NK-92 (cell line): ENCODE measurements around the gene CHRND.

Experiments used
- DNase-seq: peaks from one replicate; lab custom pipeline; 2025; ENCODE audit not compliant: unreplicated experiment; lab: John Stamatoyannopoulos, UW

The CHRND gene

GRCh38 chr2:232502911-232503808 is 22.8 kb upstream of the CHRND start:
- DNase-seq: no peak

- no peak for DNase-seq
Observed at GRCh38 chr2:232503809-232504323, 22.1 kb upstream of the CHRND start.

- no peak for DNase-seq
Observed at GRCh38 chr2:232504438-232504837, 21.5 kb upstream of the CHRND start.

GRCh38 chr2:232505856-232506255 is 20.1 kb upstream of the CHRND start:
- no peak for DNase-seq

GRCh38 chr2:232506709-232507108 is 19.3 kb upstream of the CHRND start:
- DNase-seq: no peak

GRCh38 chr2:232508251-232508650 is 17.7 kb upstream of the CHRND start:
- DNase-seq: no peak

GRCh38 chr2:232511336-232511890 is 14.5 kb upstream of the CHRND start:
- DNase-seq: no peak

- no peak for DNase-seq
Observed at GRCh38 chr2:232512602-232513001, 13.4 kb upstream of the CHRND start.

- DNase-seq: no peak
Observed at GRCh38 chr2:232513353-232513752, 12.6 kb upstream of the CHRND start.

- DNase-seq: no peak
Observed at GRCh38 chr2:232515639-232516038, 10.3 kb upstream of the CHRND start.

- DNase-seq: no peak
Observed at GRCh38 chr2:232516551-232516950, 9.4 kb upstream of the CHRND start.

GRCh38 chr2:232518844-232519243 is 7.1 kb upstream of the CHRND start:
- no peak for DNase-seq

GRCh38 chr2:232519581-232520438 is 6.2 kb upstream of the CHRND start, which contains the start of gene PRSS56:
Gene PRSS56 (plus strand): TSS chr2:232520388. CDS start chr2:232520599, 211 bp downstream.
- no peak for DNase-seq

GRCh38 chr2:232520489-232520888 is 5.5 kb upstream of the CHRND start:
- no peak for DNase-seq

GRCh38 chr2:232521098-232521497 is 4.9 kb upstream of the CHRND start:
- no peak for DNase-seq

- DNase-seq: no peak
Observed at GRCh38 chr2:232521959-232522622, 3.9 kb upstream of the CHRND start.

GRCh38 chr2:232522623-232523401 is 3.1 kb upstream of the CHRND start:
- no peak for DNase-seq

GRCh38 chr2:232523402-232523681 is 2.6 kb upstream of the CHRND start:
- DNase-seq: no peak

- no peak for DNase-seq
Observed at GRCh38 chr2:232523682-232524597, 2.0 kb upstream of the CHRND start.
